HG02970 (cell line): ENCODE measurements around the gene ADAMTS5.

Experiments
- ATAC-seq: cut with Tn5 transposase; IDR thresholded peaks from one replicate; pipeline ENCODE4 v1.9.1; 2021; ENCODE audit warnings: mild to moderate bottlenecking, moderate library complexity, moderate number of reproducible peaks; ENCODE audit not compliant: unreplicated experiment, low FRiP score

ADAMTS5 gene

GRCh38 chr21:26892151-26892550 lies 74.7 kb downstream of the ADAMTS5 start:
- no peak for ATAC-seq

- ATAC-seq: no peak
Measured at GRCh38 chr21:26888931-26889330, 78.0 kb downstream of the ADAMTS5 start.

- ATAC-seq: no peak
Measured at GRCh38 chr21:26888256-26888655, 78.6 kb downstream of the ADAMTS5 start.

- ATAC-seq: no peak
Measured at GRCh38 chr21:26887251-26887650, 79.6 kb downstream of the ADAMTS5 start.

GRCh38 chr21:26884436-26884835 lies 82.5 kb downstream of the ADAMTS5 start:
- ATAC-seq: no peak

- no peak for ATAC-seq
Measured at GRCh38 chr21:26883768-26884167, 83.1 kb downstream of the ADAMTS5 start.

GRCh38 chr21:26881504-26882228 lies 85.2 kb downstream of the ADAMTS5 start:
- ATAC-seq: no peak

GRCh38 chr21:26877018-26877417 lies 89.9 kb downstream of the ADAMTS5 start:
- no peak for ATAC-seq

- ATAC-seq: no peak
Measured at GRCh38 chr21:26874347-26874746, 92.5 kb downstream of the ADAMTS5 start.
